GM18873 (cell line): ENCODE data around the gene EPHA1.
"Not testable (repeated sequence)": the region's sequence is repeated elsewhere in the genome, so short reads cannot be mapped to it uniquely, and the experiment has no call there.

ENCODE experiments used
- ATAC-seq: cut with Tn5 transposase; IDR thresholded peaks from one replicate; pipeline ENCODE4 v1.9.1; 2021; ENCODE audit warnings: mild to moderate bottlenecking, moderate library complexity, moderate number of reproducible peaks; ENCODE audit not compliant: unreplicated experiment, low FRiP score

EPHA1 gene

DNA sequence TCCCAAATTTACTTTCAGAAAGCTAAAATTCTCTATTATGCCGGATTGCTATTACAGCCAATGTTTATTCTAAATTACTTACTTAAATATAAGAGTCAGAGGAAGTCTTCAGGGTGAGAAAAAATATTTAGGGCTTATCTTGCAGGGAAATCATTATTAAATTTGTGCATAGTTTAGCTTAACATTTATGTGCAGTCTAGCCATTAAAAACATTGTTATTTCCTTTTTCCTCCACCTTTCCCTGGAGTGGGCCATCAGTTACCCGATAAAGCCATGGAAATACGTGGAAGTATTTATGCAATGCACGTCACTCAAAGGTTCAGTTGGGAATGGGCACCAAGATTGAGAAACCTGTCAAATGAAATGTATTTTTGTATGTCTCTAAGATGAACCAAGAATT, 25.1 kb upstream of the EPHA1 start:
- ATAC-seq: no peak

- no peak for ATAC-seq
Measured at GRCh38 chr7:143431109-143431508, 22.5 kb upstream of the EPHA1 start.

- ATAC-seq: no peak
Measured at GRCh38 chr7:143429770-143430698, 21.4 kb upstream of the EPHA1 start.

DNA sequence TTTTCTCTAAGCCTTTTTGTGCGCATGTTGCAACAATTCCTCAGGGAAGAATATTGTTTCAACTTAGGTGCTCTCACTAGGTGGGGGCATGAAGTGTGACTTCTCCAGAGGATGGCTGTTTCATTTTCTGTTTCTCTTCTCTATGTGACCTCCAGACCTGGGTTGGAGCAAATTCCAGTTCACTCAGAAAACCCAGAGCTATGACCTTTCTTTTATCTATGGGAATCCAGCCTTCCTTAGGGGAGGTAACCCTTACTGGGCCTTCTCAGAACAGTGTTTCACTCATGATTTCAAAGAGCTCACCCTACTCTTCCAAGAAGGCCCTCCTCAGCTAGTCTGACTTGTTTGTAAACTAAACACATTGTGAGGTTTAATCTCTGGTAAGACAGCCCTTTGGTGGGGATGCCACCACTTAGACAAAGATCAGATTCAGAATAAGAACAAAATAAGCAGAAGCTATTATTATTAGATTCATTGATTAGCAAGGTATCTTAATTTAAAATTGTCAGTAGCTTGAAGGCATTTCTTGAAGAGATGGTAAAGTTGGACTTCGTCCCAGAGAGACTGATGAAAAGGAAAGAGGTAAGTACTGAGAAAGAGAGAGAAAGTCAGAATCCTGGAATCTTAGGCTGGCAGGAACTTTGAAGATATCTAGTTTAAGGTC, 18.0 kb upstream of the EPHA1 start:
- no peak for ATAC-seq

GRCh38 chr7:143424476-143424875, 15.8 kb upstream of the EPHA1 start:
- not testable (repeated sequence) for ATAC-seq

DNA sequence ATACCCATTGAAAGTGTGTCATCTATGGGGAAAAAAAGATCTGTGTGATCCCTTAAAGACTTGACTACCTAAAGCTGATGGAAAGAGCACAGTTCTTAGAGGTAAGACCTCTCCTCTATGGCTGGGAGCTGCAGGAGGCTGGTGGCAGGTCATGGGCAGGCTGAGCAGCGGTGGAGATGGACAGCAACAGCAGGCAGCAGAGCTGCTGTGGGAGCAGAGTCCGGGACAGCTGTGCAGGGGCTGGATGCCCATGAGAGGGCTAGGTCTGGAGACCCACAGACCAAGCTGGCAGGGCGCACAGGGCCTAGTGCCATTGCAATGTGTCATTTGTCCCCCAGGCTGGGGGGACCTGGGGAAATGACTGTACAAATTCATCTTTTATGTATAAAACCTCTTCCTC, 13.4 kb upstream of the EPHA1 start:
- no peak for ATAC-seq

DNA sequence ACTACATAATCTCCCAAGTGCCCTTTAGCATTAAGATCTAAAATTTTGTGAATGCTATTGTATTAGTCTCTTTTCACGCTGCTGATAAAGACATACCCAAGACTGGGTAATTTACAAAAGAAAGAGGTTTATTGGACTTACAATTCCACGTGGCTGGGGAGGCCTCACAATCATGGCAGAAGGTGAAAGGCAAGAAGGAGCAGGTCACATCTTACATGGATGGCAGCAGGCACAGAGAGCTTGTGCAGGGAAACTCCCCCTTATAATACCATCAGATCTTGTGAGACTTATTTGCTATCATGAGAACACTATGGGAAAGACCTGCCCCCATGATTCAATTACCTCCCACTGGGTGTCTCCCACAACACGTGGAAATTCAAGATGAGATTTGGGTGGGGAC, 12.0 kb upstream of the EPHA1 start:
- not testable (repeated sequence) for ATAC-seq

DNA sequence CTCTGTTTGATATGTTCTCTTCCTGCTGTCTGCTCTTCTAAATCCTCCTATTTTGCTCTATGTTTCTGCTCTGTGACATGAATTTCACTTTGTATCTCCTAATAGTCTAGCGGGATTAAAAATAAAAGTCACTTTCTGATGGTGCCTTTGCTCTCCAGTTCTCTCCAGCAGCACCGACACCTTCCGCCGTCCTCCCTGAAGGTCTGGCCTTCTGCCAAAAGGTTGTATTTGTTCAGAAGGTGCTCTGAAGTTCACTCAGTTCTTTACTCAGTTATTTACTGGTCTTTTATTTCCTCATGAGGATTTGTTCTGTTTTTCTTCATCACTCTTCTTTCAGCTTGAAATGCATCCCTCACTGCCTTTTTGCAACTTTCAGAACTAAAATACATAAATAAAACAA, 11.2 kb upstream of the EPHA1 start:
- ATAC-seq: no peak

- no peak for ATAC-seq
Measured at GRCh38 chr7:143418681-143419458, 10.2 kb upstream of the EPHA1 start.

- ATAC-seq: no peak
Measured at GRCh38 chr7:143417734-143418383, 9.2 kb upstream of the EPHA1 start.

- no peak for ATAC-seq
Measured at GRCh38 chr7:143416565-143417149, 8.0 kb upstream of the EPHA1 start.

DNA sequence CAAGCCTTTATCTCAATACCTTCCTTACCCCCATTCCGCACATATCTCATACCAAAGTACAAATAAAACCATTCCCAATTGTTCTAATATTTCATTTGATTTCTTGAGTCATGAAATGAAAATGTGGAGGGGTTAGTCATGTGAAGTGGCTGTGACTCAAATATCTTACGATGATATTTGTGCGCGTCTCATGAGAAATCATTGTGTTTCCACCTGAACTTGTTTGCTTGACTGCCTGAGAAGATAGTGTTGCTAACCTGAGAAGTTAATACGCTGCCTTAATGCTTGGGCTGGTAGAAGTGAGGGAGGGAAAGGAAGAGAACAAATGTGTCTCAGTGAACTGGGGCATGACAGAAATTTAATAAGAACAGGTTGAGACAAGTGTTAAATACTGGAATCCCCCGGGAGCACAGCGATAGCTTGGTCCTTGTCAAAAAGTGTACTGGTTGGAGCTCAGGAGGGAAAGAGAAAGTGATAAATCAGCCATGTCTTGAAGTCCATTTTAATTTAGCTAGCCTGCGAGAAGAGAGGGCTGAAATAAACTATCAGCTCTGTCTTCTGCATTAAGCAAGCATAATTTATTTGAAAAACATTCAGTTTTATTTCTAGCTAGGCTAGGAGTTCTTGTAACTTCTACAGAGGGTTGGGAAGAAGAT, 7.2 kb upstream of the EPHA1 start:
- ATAC-seq: no peak

GRCh38 chr7:143415209-143415608, 6.6 kb upstream of the EPHA1 start:
- ATAC-seq: not testable (repeated sequence)

DNA sequence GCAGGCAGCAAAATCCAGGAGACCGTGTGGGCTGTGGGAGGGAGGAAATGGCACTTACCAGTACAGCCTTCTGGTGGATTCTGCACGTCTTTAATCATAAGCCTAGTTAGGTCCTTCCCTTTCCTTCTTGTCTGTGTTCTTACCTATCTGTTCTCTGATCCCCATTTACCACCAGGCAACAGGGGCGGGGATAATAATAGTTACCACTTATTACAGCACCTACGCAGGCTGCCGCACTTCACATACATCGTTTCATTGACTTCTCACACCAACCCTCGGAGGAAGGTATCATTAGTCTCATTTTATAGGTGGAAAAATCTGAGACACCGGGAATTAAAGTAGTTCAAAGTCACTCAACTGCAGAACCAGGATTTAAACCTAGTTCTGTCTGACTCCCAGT, 4.5 kb upstream of the EPHA1 start:
- no peak for ATAC-seq

GRCh38 chr7:143411976-143412708, 3.5 kb upstream of the EPHA1 start:
- ATAC-seq: no peak

- ATAC-seq: no peak
Measured at GRCh38 chr7:143410521-143411004, 1.9 kb upstream of the EPHA1 start.

DNA sequence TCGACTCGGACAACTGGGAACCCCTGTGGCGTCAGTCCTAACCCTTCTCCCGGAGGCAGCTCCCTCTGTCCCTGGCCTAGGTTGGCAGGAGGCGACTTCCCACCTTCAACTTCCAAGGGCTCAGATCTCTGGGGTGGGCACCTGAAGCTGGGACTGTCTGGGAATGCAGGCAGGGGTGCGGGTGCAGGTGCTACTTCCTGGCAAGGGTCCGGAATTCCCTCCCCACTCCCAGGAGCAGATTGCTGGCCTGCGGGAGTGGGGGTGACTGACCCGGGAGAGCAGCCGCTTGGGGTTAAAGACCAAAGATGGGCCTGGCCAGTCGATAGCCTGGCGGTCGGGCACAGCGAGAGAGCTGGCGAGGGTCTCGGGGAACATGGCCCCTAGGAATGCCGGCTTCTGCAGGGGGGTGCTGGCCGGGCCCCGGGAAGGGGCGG, 387 bp downstream of the EPHA1 start:
- no peak for ATAC-seq

- ATAC-seq: no peak
Measured at GRCh38 chr7:143407287-143408251, 1.1 kb downstream of the EPHA1 start.
